HepG2 (cell line): ENCODE data around the gene ZKSCAN1. TPM values are rescaled to one million over a fixed set of nuclear protein-coding genes. Genes with fewer than 3 reads are reported as not detected.

ENCODE experiments used
- EEA1 ChIP-seq: sonication (generic); formaldehyde crosslinking; IDR thresholded peaks from 2 replicates; pipeline ENCODE4 v1.5.1; 2020; ENCODE audit warnings: mild to moderate bottlenecking, missing genetic modification reagents, borderline replicate concordance
- HDAC6 ChIP-seq: fragments of 200-600 bp; sonication (generic); IDR thresholded peaks from 2 replicates; pipeline ENCODE4 v1.7.0; 2017; ENCODE audit warnings: mild to moderate bottlenecking, antibody characterized with exemption, low read length, low read depth
- MTF1 ChIP-seq: sonication (generic); formaldehyde crosslinking; IDR thresholded peaks from 2 replicates; pipeline ENCODE4 v1.5.0; 2020; ENCODE audit warnings: missing genetic modification reagents
- MXI1 ChIP-seq: IDR thresholded peaks from 3 replicates; pipeline ENCODE4 v1.6.1; 2012; ENCODE audit warnings: low read depth, low read length, inconsistent platforms, borderline replicate concordance
- NAIF1 ChIP-seq: sonication (generic); formaldehyde crosslinking; IDR thresholded peaks from 2 replicates; pipeline ENCODE4 v1.5.0; 2020; ENCODE audit warnings: mild to moderate bottlenecking, missing genetic modification reagents, borderline replicate concordance
- PHF21A ChIP-seq: sonication (generic); formaldehyde crosslinking; IDR thresholded peaks from 2 replicates; pipeline ENCODE4 v1.5.0; 2020; ENCODE audit warnings: mild to moderate bottlenecking, missing genetic modification reagents
- ZNF552 ChIP-seq: sonication (generic); formaldehyde crosslinking; IDR thresholded peaks from 2 replicates; pipeline ENCODE4 v1.9.0; 2022; ENCODE audit warnings: missing genetic modification reagents, mild to moderate bottlenecking, borderline replicate concordance
- ZNF720 ChIP-seq: sonication (generic); formaldehyde crosslinking; IDR thresholded peaks from 2 replicates; pipeline ENCODE4 v1.4.0; 2020; ENCODE audit warnings: missing genetic modification reagents
- polyA plus RNA-seq, 8 experiments: library from polyadenylated mRNA; depleted of rRNA in 3 of 8; stranded (reverse) in 7 of 8; unstranded in 1 of 8; fragments of >200 nt; fragmentation: Illumina TruSeq in 4 of 8; extraction: Trizol in 4 of 8; gene quantifications; 2 replicates each; pipeline versions ENCODE4 v1.2.1 to v1.2.3, GENCODE V29; 2011 to 2016; ENCODE audit warnings: low read depth in 4 of 8, missing spikeins in 1 of 8, mixed read lengths in 1 of 8; ENCODE audit not compliant: insufficient read depth in 1 of 8
- total RNA-seq, 5 experiments: library from RNA; depleted of rRNA; stranded (reverse); fragments of >200 nt; fragmentation: Illumina TruSeq; extraction: Trizol; gene quantifications; 2 replicates each; pipeline ENCODE4 v1.2.3, GENCODE V29; 2016; ENCODE audit warnings: low read depth in 1 of 5
- TF ChIP-seq, protein P1 (sequence below): sonication (generic); formaldehyde crosslinking; IDR thresholded peaks from 2 replicates; pipeline ENCODE4 v1.5.0; 2020; ENCODE audit warnings: missing genetic modification reagents
- TF ChIP-seq, protein P2 (sequence below): sonication (generic); formaldehyde crosslinking; IDR thresholded peaks from 2 replicates; pipeline ENCODE4 v1.4.0; 2020; ENCODE audit warnings: missing genetic modification reagents
- TF ChIP-seq, protein P3 (sequence below): sonication (generic); formaldehyde crosslinking; IDR thresholded peaks from 2 replicates; pipeline ENCODE4 v1.4.0; 2020; ENCODE audit warnings: missing genetic modification reagents, mild to moderate bottlenecking, borderline replicate concordance
- TF ChIP-seq, protein P4 (sequence below): sonication (generic); formaldehyde crosslinking; IDR thresholded peaks from 2 replicates; pipeline ENCODE4 v1.5.0; 2020; ENCODE audit warnings: mild to moderate bottlenecking, low read depth, missing genetic modification reagents, borderline replicate concordance
- TF ChIP-seq, protein P5 (sequence below): sonication (generic); formaldehyde crosslinking; IDR thresholded peaks from 2 replicates; pipeline ENCODE4 v1.4.0; 2020; ENCODE audit warnings: missing genetic modification reagents
- TF ChIP-seq, protein P6 (sequence below): sonication (generic); formaldehyde crosslinking; IDR thresholded peaks from 2 replicates; pipeline ENCODE4 v1.4.0; 2020; ENCODE audit warnings: missing genetic modification reagents, borderline replicate concordance
- TF ChIP-seq, protein P7 (sequence below): sonication (generic); formaldehyde crosslinking; IDR thresholded peaks from 2 replicates; pipeline ENCODE4 v1.4.0; 2020; ENCODE audit warnings: missing genetic modification reagents, borderline replicate concordance

Gene ZKSCAN1
- total and polyA plus RNA-seq, 2 of the 13 experiments (the other 11 are each of a cell fraction or from before 2014, with no cell fraction given): 46.4 to 60.6 TPM

DNA sequence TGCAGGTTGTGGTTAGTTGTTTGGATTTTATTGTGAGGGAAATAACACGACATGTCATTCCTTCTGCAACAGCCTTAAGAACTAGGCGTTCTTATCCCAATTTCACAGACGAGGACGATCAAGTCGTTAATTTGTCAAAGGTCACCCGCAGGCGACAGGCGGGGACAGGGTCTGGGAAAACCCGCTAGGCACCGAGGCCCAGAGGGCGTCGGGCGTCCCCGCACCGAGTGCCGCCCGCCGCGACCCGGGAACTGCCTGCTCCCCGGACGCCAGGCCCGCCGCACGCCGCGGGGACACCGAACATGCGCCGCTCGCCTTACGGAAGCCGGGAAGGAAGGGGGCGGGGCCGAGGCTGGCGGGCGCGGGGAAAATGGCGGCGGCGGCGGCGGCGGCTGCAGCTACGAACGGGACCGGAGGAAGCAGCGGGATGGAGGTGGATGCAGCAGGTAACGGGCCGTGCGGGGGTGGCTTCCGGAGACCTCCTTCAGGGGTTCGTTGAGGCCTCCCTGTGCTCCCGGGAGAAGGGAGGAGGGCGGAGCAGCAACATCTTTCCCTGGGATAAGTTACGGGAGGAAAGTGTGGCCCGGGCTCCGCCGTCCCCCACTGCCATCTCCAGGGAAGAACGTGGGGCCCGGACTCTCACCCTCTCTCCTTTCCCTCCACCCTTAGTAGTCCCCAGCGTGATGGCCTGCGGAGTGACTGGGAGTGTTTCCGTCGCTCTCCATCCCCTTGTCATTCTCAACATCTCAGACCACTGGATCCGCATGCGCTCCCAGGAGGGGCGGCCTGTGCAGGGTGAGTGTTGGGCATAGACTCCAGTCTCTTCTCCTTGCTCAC, 73.4 kb downstream of the ZKSCAN1 start, which contains the start of gene COPS6 (continued):
- TF ChIP-seq ZNF552 (CRISPR knock-in tag): peak; percentile 80; the same call in 1 of the 2 replicates
- peak; percentile 95 for TF ChIP-seq EEA1
- TF ChIP-seq, protein P1, sequence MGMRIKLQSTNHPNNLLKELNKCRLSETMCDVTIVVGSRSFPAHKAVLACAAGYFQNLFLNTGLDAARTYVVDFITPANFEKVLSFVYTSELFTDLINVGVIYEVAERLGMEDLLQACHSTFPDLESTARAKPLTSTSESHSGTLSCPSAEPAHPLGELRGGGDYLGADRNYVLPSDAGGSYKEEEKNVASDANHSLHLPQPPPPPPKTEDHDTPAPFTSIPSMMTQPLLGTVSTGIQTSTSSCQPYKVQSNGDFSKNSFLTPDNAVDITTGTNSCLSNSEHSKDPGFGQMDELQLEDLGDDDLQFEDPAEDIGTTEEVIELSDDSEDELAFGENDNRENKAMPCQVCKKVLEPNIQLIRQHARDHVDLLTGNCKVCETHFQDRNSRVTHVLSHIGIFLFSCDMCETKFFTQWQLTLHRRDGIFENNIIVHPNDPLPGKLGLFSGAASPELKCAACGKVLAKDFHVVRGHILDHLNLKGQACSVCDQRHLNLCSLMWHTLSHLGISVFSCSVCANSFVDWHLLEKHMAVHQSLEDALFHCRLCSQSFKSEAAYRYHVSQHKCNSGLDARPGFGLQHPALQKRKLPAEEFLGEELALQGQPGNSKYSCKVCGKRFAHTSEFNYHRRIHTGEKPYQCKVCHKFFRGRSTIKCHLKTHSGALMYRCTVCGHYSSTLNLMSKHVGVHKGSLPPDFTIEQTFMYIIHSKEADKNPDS (CRISPR knock-in tag): no peak
- no peak; the same call in 1 of the 2 replicates for TF ChIP-seq MTF1
- TF ChIP-seq, protein P2, sequence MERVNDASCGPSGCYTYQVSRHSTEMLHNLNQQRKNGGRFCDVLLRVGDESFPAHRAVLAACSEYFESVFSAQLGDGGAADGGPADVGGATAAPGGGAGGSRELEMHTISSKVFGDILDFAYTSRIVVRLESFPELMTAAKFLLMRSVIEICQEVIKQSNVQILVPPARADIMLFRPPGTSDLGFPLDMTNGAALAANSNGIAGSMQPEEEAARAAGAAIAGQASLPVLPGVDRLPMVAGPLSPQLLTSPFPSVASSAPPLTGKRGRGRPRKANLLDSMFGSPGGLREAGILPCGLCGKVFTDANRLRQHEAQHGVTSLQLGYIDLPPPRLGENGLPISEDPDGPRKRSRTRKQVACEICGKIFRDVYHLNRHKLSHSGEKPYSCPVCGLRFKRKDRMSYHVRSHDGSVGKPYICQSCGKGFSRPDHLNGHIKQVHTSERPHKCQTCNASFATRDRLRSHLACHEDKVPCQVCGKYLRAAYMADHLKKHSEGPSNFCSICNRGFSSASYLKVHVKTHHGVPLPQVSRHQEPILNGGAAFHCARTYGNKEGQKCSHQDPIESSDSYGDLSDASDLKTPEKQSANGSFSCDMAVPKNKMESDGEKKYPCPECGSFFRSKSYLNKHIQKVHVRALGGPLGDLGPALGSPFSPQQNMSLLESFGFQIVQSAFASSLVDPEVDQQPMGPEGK (CRISPR knock-in tag): 0 out of 2 replicates have a peak, but pooled peaks have one; percentile 51
- TF ChIP-seq, protein P3, sequence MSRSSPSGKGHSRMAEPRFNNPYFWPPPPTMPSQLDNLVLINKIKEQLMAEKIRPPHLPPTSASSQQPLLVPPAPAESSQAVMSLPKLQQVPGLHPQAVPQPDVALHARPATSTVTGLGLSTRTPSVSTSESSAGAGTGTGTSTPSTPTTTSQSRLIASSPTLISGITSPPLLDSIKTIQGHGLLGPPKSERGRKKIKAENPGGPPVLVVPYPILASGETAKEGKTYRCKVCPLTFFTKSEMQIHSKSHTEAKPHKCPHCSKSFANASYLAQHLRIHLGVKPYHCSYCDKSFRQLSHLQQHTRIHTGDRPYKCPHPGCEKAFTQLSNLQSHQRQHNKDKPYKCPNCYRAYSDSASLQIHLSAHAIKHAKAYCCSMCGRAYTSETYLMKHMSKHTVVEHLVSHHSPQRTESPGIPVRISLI (CRISPR knock-in tag): peak; percentile 37; the same call in 1 of the 2 replicates
- TF ChIP-seq PHF21A (CRISPR knock-in tag): no peak
- TF ChIP-seq NAIF1 (CRISPR knock-in tag): 0 out of 2 replicates have a peak, but pooled peaks have one; percentile 37
- peak; percentile 88; the same call in 1 of the 3 replicates for TF ChIP-seq MXI1
- TF ChIP-seq, protein P4, sequence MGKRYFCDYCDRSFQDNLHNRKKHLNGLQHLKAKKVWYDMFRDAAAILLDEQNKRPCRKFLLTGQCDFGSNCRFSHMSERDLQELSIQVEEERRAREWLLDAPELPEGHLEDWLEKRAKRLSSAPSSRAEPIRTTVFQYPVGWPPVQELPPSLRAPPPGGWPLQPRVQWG (CRISPR knock-in tag): no peak
- no peak for TF ChIP-seq HDAC6
- TF ChIP-seq, protein P5, sequence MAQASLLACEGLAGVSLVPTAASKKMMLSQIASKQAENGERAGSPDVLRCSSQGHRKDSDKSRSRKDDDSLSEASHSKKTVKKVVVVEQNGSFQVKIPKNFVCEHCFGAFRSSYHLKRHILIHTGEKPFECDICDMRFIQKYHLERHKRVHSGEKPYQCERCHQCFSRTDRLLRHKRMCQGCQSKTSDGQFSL (CRISPR knock-in tag): no peak
- 0 out of 2 replicates have a peak, but pooled peaks have one; percentile 85 for TF ChIP-seq ZNF720 (CRISPR knock-in tag)
- TF ChIP-seq, protein P6, sequence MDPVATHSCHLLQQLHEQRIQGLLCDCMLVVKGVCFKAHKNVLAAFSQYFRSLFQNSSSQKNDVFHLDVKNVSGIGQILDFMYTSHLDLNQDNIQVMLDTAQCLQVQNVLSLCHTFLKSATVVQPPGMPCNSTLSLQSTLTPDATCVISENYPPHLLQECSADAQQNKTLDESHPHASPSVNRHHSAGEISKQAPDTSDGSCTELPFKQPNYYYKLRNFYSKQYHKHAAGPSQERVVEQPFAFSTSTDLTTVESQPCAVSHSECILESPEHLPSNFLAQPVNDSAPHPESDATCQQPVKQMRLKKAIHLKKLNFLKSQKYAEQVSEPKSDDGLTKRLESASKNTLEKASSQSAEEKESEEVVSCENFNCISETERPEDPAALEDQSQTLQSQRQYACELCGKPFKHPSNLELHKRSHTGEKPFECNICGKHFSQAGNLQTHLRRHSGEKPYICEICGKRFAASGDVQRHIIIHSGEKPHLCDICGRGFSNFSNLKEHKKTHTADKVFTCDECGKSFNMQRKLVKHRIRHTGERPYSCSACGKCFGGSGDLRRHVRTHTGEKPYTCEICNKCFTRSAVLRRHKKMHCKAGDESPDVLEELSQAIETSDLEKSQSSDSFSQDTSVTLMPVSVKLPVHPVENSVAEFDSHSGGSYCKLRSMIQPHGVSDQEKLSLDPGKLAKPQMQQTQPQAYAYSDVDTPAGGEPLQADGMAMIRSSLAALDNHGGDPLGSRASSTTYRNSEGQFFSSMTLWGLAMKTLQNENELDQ (CRISPR knock-in tag): no peak
- TF ChIP-seq, protein P7, sequence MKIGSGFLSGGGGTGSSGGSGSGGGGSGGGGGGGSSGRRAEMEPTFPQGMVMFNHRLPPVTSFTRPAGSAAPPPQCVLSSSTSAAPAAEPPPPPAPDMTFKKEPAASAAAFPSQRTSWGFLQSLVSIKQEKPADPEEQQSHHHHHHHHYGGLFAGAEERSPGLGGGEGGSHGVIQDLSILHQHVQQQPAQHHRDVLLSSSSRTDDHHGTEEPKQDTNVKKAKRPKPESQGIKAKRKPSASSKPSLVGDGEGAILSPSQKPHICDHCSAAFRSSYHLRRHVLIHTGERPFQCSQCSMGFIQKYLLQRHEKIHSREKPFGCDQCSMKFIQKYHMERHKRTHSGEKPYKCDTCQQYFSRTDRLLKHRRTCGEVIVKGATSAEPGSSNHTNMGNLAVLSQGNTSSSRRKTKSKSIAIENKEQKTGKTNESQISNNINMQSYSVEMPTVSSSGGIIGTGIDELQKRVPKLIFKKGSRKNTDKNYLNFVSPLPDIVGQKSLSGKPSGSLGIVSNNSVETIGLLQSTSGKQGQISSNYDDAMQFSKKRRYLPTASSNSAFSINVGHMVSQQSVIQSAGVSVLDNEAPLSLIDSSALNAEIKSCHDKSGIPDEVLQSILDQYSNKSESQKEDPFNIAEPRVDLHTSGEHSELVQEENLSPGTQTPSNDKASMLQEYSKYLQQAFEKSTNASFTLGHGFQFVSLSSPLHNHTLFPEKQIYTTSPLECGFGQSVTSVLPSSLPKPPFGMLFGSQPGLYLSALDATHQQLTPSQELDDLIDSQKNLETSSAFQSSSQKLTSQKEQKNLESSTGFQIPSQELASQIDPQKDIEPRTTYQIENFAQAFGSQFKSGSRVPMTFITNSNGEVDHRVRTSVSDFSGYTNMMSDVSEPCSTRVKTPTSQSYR: peak; percentile 73; the same call in 1 of the 2 replicates
